ELR (cell line): ENCODE data around the gene HOXC13.
A peak's percentile ranks its signal among the peaks of the same experiment; 100 is the strongest.

ENCODE experiments used
- DNase-seq: peaks from one replicate; pipeline ENCODE4 v3.0.0-alpha.2; 2015; ENCODE audit warnings: low read depth

The HOXC13 gene, protein sequence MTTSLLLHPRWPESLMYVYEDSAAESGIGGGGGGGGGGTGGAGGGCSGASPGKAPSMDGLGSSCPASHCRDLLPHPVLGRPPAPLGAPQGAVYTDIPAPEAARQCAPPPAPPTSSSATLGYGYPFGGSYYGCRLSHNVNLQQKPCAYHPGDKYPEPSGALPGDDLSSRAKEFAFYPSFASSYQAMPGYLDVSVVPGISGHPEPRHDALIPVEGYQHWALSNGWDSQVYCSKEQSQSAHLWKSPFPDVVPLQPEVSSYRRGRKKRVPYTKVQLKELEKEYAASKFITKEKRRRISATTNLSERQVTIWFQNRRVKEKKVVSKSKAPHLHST

DNA sequence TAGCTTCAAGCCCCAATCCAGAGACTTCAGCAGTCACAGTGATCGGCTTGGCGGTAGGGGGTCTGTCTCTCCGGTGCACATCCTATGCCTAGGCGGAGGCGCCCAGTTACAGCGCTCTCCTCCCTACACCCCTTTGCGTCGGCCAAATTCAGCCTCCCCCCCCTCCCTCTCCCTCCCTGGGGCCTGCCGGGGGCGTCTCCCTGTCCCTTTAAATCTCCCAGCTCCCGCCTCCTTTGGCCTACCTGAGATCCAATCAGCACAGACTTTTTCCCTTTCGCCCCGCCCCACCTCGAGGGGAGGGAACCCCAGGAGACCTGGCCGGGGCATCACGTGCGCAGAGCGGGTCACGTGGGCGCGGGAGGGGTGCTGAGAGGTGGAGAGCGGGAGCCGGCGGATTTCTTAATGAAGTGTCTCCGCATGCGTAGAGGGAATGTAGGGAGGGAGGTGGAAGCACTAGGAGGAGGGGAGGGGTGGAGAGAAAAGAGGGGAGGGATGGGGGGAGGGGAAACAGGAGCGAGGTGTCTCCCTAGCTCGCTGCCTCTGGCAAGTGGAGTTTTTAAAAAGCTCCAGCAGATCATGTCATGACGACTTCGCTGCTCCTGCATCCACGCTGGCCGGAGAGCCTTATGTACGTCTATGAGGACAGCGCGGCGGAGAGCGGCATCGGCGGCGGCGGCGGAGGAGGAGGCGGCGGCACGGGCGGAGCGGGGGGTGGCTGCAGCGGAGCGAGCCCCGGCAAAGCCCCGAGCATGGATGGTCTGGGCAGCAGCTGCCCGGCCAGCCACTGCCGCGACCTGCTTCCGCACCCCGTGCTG lies at the start of gene HOXC13:
Gene HOXC13 (plus strand): TSS at position 506 of the 815 bp plus-strand sequence. CDS start 76 bp downstream, at position 582.
- DNase-seq: peak; percentile 88

DNA sequence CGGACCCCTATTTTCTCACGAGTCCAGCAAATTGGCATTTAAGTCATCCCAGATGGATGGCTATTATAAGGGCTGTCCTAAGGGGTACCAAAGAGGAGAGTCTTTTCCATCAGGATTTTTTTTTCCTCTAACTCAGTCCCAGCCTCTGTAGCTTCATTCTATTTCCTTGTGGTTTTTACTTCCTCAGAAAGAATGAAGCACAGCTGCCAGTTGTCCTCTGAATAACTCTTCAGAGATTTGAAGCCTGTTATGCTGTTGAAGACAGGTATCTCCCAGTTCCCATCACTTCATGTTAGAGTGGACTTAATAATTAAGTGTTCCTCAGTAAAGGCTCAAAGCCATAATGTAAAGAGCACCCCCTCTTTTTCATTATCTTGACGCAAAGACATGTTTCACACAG lies 48.5 kb upstream of the HOXC13 start:
- DNase-seq: no peak

DNA sequence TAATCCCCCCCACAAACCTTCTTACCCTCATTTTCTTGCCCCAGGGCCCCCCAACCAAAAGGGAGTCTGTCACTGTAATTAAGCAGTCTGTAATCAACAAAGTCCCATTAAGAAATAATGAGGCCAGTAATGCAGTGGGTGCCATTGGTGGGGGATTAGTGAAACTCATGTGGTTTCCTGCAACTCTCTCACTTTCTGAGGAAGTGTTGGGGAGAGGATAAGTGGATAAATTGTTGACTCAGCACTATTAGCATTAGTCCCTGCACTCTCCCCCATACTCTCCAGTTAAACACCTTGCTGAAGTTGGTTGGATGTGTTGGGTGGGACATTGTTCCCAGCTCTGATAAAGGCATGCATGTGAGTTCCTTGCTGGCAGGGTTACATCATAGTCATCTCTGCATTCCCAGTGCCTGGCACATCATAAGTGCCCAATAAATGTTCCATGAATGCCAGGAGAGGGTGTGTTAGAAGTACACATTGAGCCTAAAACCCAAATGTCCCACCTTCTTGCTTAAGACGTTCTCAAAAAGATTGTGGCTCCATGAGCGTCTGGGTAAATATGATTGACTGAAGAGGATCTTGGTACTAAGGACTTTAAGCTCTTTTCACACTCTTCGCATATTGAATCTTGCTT lies 45.8 kb upstream of the HOXC13 start:
- DNase-seq: no peak

DNA sequence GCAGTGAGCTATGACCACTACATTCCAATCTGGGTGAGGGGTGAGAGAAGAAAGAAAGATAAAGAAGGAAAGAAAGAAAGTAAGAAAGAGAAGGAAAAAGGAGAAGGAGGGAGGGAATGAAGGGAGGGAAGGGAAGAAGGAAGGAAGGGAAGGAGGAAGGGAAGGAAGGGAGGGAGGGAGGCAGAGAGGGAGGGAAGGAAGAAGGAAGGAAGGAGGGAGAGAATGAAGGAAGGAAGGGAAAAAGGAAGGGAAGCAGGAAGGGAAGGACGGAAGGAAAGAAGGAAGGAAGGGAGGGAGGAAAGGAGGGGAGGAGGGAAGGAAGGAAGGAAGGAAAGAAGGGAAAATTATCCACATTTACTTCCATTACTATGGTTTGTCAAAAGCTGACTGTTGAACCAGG lies 39.4 kb upstream of the HOXC13 start:
- DNase-seq: no peak

DNA sequence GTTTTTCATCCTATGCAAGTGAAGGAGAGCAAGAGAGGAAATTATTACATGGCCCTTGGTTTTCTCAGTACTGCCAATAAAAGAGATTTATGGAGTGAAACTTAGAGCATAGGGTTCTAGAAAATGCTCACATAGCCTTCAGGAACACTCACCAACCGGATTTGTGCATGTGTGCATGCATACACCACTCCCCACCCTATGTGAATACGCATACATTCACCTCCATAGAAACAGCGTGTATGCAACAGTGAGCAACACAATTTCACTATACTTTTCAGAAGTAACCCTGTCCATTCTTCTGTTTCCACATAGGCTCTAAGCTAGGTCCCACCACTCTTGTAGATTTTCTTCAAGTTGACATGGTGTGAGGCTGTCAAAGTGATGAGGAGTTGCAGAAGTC lies 31.5 kb upstream of the HOXC13 start:
- no peak for DNase-seq

DNA sequence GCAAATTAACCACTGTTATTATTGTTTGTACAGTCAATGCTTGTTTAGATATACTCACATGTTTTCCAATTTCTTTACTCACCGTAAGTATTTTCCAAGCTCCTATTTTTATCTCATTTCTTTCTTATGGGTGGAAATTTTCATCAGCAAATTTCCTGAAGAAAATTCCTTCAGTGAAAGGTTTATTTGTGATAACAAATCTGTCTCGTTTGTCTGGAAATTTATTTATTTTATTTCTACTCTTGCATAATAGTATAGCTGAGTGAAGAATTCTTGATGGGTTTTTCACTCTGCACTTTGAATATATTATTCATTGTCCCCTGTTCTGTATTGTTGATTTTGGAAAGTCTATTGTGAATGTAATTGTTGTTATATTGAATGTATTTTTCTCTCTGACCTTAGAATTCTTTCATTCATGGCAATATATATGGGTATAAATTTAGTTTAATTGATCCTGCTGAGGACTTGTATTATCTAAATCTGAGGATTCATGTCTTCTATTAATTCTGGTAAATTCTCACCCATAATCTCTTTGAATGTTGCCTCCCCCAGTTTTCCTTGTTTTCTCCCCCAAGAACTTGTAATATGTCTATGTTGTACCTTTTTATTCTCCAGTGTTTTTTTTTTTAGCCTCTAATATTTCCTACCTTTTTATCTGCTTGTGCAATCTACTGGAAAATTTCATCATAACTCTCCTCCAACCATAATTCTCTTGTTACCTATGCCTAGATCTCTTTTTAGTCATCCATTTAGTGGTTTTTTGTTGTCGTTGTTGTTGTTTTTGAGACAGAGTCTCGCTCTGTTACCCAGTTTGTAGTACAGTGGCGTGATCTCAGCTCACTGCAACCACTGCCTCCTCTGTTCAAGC lies 21.6 kb upstream of the HOXC13 start:
- DNase-seq: no peak

DNA sequence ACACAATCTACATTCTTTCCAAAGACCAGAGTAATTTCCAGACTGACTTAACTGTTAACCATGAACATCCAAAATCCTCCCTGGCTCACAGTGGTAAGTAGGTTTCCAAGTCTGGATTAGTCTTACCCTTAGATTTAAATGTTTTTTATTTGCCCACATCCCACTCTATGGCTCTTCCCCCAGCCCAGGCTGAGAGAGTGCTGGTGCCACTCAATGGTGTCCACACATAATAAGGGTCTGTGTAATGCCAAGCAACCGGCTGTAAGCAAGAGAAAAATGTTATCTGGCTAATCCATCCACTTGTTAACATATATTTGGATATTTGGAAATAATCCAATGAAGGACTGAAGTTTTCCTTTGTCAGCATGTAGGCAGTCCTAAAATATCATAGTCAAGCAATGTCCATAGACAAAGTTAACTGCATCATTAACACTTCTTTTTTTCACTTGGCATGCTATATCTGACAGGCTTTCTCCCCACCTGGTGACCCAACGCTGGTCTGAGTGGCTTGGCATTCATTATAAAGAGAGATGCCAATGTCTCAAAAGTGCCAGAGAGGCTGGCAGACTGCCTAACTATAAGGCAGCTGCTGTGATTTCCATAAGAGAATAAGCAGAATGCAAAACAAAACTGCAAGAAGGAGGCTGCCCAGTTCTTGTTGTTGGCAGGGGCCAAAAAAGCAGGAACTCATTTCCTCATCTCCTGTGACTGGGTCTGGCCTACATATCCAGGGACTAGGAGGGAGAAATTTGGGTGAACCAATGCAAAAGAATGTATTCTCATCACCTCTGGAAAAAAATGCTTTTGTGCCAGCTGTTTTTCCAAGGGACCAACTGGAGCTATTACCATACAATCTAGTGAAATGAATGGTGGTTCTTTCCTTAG lies 13.9 kb upstream of the HOXC13 start:
- no peak for DNase-seq

DNA sequence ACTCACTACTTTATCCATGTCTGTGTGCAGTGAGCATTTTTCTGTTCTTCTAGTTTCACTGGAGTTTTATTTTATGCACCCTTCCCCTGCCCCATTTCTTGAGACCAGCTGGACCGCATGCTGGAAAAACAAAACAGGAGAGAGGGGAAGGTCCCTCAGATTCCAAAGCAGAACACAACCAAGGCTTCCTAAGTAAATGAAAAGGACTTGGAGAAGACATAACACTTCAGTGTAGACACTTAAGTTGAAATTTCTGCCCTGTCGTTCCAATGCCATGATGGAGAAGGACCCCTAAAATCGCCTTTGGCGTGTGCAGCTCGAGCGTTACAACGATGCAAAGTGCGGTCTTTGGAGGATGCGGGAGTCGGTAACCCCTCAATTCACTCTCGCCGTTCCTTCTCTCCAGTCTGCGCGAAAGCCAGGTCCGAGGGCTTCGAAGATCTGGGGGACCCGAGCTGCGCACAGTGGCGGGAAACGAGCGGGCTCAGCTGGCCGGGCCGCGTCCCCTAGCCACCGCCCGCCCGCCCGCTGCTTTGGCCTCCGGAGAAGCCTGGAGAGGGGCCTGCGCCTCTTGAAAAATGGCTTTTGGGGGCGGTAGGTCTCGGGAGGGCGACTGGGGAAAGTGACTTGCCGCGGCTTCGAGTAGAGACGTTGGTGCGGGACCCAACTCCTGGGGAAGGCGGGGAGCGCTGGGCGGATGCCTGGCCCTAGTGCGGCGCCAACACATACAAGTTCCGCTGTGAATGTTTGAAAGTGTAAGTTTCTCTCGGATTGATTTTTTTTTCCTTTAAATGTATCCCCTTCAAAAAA lies 11.2 kb upstream of the HOXC13 start:
- DNase-seq: no peak

DNA sequence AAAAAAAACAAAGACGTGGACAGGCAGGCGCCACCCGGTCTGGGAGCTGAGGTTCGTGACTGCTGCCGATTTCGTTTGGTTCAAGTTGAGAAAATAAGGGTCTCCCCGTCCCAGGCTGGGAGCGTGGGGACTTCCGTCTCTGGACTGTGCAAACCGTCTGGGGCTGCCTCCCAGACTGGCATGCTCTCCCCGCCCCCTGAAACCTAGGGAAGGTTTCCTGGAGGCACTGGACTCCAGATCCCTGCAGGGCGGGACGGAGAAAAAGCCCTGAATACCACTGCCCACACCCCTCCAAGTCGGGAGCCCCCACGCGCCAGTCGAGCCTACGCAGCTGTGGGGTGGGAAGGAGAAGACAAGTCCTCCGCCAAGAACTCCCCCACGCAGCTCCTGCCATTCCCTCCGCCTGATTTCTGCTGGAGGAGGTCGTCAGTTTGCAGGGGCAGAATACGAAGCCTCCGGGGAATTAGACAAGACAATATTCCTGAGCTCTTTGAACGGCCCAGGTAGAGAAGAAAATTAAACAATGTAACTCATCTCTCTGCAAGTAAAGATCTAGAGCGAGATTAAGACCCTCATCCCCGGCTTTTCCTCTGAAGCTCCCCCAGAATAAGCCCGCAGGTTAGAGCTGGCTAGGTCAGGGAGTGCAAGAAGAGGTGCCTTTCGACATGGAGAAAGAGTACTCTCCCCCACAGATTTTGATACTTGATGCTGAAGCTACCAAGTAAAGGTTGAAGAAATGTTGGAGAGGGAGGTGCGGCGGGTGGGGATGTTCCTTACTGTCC lies 10.4 kb upstream of the HOXC13 start:
- no peak for DNase-seq

DNA sequence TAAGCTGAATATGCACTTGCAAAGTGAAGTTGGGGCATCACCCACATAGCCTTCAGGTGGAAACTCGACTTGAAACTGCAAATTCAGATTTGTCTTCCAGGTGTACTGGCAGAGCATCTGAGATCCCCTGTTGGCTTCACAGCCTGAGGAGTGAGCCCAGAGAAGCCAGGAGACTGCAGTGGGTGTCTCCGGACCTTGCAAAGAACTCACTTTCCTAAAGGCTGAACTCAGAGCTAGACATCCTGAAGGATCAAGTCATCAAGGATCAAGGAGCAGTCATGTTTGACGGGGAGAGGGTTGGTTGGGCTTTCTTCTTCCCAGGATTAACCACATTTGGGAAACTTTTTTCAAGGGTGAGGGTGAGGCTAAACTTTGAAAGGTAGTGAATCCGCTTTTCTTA lies 9.1 kb upstream of the HOXC13 start:
- no peak for DNase-seq

DNA sequence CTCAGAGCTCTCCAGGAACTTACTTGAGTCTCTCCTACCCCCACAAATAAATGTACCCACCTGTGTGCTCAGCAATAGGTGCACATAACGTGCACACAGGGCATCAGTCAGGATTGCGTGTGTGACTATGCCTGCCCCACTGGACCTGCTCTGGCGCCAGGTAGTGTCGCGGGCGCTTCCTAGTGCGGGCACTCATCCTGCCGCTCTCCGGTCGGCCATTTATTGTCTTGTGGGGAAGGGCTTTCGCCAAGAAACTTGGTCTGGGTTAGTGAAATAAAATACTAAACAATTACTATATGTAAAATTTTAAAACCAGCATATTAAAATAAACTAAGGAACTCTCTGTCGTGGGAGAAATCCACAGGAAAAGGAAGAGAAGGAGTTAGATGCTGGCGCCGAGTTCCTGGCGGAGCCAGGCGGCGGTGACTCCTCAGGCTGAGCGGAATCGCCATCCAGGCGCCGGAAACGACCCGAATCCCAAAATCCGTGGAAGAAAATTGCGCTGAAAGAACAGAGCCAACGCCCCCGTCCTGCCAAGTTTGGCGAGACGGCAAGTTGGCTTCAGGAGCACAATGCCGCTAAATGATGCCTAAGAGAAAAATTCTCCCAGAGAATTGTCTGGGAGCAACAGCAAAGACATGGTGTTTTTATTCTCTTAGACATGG lies 7.9 kb upstream of the HOXC13 start:
- DNase-seq: no peak

DNA sequence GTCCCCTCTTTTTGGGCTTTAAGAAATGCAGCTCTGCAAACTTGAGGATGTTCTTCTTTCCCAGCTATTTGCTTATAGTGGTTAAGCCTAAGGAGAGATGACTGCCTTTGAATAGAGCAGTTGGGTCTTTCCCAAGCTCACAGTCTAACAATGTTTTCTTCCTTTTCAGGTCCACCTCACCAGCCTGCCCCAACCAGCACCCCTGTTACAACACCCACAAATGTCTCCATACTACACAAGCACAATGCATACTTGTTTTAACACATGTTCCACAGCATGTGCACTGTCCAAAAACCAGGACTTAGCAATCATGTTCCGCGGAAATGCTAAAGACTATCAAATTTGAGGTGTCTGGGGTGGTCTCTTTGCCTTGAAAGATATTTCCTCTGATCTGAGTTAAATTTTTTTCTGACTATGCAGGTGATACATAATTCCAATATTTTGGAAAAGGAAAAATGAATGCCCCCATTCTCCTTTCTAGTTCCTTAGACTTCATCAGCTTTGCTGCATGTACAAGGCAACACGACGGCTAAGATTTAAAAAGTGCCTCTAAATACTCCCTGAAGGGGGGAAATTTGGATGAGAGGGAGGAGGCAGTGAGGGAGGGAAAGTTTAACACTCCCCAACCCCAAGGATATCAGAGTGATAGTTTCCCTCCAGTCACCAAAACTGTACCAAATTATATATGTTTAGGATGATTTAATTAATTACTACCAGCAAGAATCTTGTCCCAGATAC lies 6.6 kb upstream of the HOXC13 start:
- no peak for DNase-seq

DNA sequence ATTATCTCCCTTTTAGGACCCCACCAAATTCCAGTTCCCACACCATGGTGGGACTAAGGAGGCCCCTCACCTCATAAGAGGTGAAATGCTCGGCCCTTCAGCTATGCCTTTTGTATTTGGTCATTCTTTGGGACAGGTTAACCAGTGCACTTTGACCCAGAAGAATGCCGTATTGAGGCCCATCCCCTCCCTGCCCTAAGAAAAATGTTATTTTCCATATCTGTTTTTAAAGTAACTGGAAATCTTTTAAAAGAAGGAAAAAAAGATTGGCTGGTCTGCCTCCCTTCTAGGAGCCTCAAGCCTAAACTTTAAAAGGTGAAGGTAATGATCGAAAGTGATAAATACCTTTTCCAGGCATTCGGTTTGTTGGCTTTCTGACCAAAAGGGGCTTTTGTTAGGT lies 5.7 kb upstream of the HOXC13 start:
- no peak for DNase-seq

DNA sequence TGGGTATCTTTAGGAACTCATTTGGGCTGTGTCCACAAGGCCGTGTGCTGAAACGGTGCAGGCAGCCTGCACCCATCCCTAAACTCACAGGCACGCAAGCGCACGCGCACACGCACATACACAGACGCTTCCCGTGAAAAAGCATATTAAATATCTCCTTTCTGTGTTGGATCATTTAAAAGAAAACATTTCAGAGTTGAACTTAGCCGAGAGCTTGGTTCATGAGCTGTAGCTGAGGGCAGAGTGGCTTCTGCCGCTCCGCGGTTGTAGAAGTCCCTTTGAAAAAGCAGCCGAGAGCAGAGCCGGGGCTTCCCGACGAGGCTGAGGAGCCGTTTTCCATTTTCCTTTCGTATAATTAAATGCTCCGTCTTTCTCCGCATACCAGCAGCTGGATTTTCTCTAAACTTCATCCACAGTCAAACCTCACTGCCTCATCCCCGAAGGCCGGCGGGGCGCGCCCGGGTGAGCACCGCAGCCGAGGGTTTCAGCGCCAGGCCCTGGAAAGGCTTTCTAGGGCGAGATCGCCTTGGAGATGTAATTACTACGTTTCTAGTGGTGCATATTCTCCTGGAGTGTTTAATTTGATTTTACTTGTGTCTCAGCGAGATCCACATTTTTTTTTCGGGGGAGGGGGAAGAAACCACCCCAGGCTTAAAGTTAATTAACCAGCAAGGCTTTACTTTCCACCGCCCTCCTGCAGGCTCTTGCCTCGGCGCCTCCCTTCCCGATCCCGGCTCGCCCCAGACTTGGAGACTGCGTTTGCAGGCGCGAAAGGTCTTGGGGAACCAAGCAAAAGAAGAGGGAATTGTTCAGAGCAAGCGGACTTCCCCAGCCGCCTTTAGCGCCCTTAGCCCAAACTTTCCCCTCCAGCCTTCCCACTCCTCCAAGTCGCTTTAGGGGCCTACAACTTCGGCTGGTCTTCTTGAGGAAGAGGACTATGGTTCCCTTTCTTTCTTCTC lies 3.0 kb upstream of the HOXC13 start:
- no peak for DNase-seq

DNA sequence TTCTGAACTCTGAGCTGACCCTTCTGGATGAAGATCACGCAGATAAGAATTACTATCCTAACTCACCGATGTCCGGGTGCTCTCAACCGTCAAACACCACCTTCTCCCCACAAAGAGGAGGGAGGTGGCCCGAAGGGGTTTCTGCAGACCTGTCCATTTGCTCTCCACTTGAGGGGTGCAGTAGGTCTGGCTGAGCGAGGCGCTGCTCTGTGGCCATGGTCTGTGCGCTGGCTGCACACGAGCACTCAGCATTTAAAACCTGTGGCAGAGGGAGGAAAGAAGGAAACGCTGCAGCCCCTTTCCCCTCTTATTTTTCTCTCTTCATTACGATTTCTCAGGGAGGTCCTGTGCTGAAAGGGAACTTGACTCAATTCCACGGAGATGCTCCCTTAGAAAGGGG lies 1.5 kb upstream of the HOXC13 start:
- no peak for DNase-seq

DNA sequence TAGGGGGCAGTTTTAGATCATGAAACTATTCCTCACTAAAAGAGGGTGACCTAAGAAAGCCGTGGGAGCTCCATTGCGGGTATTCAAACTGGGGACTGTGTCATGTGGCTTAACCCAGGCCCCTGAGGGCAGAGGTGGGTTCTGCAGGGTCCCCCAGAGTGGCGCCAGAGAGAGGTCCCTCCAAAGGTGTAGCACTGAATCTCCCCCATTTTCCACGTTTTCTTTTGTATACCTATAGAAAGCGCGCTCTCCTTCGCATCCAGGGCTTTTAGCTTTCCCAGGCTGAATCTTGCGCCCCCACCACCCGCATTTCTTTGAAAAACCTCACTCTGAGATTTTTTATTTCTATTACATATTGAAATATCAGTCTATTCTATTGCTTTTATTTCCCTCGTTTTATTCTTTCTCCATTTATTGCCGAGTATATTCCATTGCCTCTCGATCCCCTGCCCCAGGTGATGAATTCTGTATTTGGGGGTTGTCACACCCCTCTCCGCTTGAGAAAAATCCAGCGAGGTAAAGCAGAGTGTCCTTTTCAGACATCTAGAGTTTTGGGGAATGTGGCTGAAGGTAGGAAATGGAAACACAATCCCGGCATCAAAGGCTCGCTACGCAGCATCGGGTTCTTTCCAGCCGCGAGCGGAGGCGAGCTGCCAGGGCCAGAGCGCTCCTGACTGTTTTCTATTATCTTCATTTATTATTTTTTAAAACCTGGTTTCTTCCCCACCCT lies 870 bp upstream of the HOXC13 start:
- DNase-seq: no peak
